A549 treated with ZK216348 at 1 μM for 4 hours (cell line): Measurements from ENCODE around the gene PRDX2. TPM values are rescaled to one million over a fixed set of nuclear protein-coding genes. Genes with fewer than 3 reads are reported as not detected.

Source experiments
- total RNA-seq: library from RNA; stranded (reverse); fragments of 200-300 nt; extraction: Qiagen RNA extraction; gene quantifications from 5 replicates; pipeline ENCODE4 v1.2.3, GENCODE V29; 2022; ENCODE audit warnings: low read depth

The PRDX2 gene
- total RNA-seq = 0.61 to 1.1 TPM (median 0.78 TPM) in 5 replicates

GRCh38 chr19:12801466-12802266 is at the start of gene PRDX2, which contains the start of gene THSD8:
PRDX2 (minus strand) TSS chr19:12801800; CDS start chr19:12801261, 539 bp downstream.
THSD8 (plus strand) TSS chr19:12802069; CDS start chr19:12802072, 3 bp downstream.

GRCh38 chr19:12838182-12838885 is 36.7 kb upstream of the PRDX2 start, which contains the start of gene MAST1:
MAST1 (plus strand) TSS chr19:12838515; CDS start chr19:12838573, 58 bp downstream.

GRCh38 chr19:12834566-12834943 is 33.0 kb upstream of the PRDX2 start, which contains the start of gene RTBDN:
RTBDN (minus strand) TSS chr19:12834579; CDS start chr19:12829979, 4,600 bp downstream.

GRCh38 chr19:12806242-12807081 is 4.9 kb upstream of the PRDX2 start, which contains the start of gene RNASEH2A:
RNASEH2A (plus strand) TSS chr19:12806584; CDS start chr19:12806674, 90 bp downstream.

GRCh38 chr19:12791345-12792050 is 10.1 kb downstream of the PRDX2 start, which contains the start of gene JUNB:
JUNB (plus strand) TSS chr19:12791486; CDS start chr19:12791772, 286 bp downstream.

GRCh38 chr19:12774588-12775555 is 26.7 kb downstream of the PRDX2 start, which contains the start of gene HOOK2:
HOOK2 (minus strand) TSS chr19:12775552; CDS start chr19:12775449, 103 bp downstream.

GRCh38 chr19:12751635-12752034 is 50.0 kb downstream of the PRDX2 start, which contains the start of gene BEST2:
BEST2 (plus strand) TSS chr19:12751791; CDS start chr19:12752593, 802 bp downstream.

Other genes with a start within 250 kb of the PRDX2 start
- gene ZNF490, start 191.0 kb downstream of the PRDX2 start, total RNA-seq = 0.49 to 1.3 TPM (median 0.65 TPM) in 5 replicates
- gene ZNF791, start 190.9 kb downstream of the PRDX2 start, total RNA-seq = 3.9 to 5.7 TPM (median 4.9 TPM) in 5 replicates
- 12.3 to 25.9 TPM (median 21.0 TPM) in 5 replicates for gene MAN2B1, start 135.1 kb downstream of the PRDX2 start, total RNA-seq
- gene WDR83, start 135.0 kb downstream of the PRDX2 start, total RNA-seq = 8.8 to 11.9 TPM (median 11.3 TPM) in 5 replicates
- 29.3 to 58.1 TPM (median 49.9 TPM) in 5 replicates for gene DHPS, start 119.9 kb downstream of the PRDX2 start, total RNA-seq
- gene GNG14, start 113.8 kb downstream of the PRDX2 start, total RNA-seq = not detected in 5 replicates
- gene FBXW9, start 105.2 kb downstream of the PRDX2 start, total RNA-seq = 7.7 to 13.8 TPM (median 12.2 TPM) in 5 replicates
- gene TNPO2, start 77.9 kb downstream of the PRDX2 start, total RNA-seq = 24.7 to 40.2 TPM (median 36.9 TPM) in 5 replicates
- 146 to 249 TPM (median 219 TPM) in 5 replicates for gene TRIR, start 67.1 kb downstream of the PRDX2 start, total RNA-seq
- 63.4 to 104 TPM (median 94.9 TPM) in 5 replicates for gene GET3, start 64.3 kb downstream of the PRDX2 start, total RNA-seq
- gene BEST2, start 50.0 kb downstream of the PRDX2 start, total RNA-seq = 0.47 to 0.85 TPM (median 0.62 TPM) in 5 replicates
- 4.5 to 14.2 TPM (median 11.1 TPM) in 5 replicates for gene HOOK2, start 26.2 kb downstream of the PRDX2 start, total RNA-seq
- gene JUNB, start 10.3 kb downstream of the PRDX2 start, total RNA-seq = 77.9 to 186 TPM (median 154 TPM) in 5 replicates
- gene THSD8, start 269 bp upstream of the PRDX2 start, total RNA-seq = 4.8 to 12.3 TPM (median 8.1 TPM) in 5 replicates
- 26.4 to 47.1 TPM (median 46.2 TPM) in 5 replicates for gene RNASEH2A, start 4.8 kb upstream of the PRDX2 start, total RNA-seq
- gene RTBDN, start 32.8 kb upstream of the PRDX2 start, total RNA-seq = 0.29 to 0.36 TPM in 2 of 5 replicates, not detected in the others
- gene MAST1, start 36.7 kb upstream of the PRDX2 start, total RNA-seq = 0.98 to 2.5 TPM (median 2.5 TPM) in 5 replicates
- 22.6 to 31.7 TPM (median 30.2 TPM) in 5 replicates for gene DNASE2, start 79.6 kb upstream of the PRDX2 start, total RNA-seq
- gene KLF1, start 85.4 kb upstream of the PRDX2 start, total RNA-seq = not detected in 5 replicates
- gene GCDH, start 89.4 kb upstream of the PRDX2 start, total RNA-seq = 7.4 to 10.3 TPM (median 9.3 TPM) in 5 replicates
- 0.29 to 1.0 TPM (median 0.84 TPM) in 4 of 5 replicates, not detected in the other for gene SYCE2, start 117.5 kb upstream of the PRDX2 start, total RNA-seq
- 51.4 to 78.1 TPM (median 75.8 TPM) in 5 replicates for gene FARSA, start 131.9 kb upstream of the PRDX2 start, total RNA-seq
- gene CALR, start 136.8 kb upstream of the PRDX2 start, total RNA-seq = 489 to 619 TPM (median 537 TPM) in 5 replicates
- gene RAD23A, start 144.1 kb upstream of the PRDX2 start, total RNA-seq = 62.0 to 88.3 TPM (median 81.0 TPM) in 5 replicates
- gene GADD45GIP1, start 155.4 kb upstream of the PRDX2 start, total RNA-seq = 28.1 to 58.3 TPM (median 54.3 TPM) in 5 replicates
- 0.08 to 0.19 TPM in 2 of 5 replicates, not detected in the others for gene DAND5, start 167.8 kb upstream of the PRDX2 start, total RNA-seq
- gene NFIX, start 193.7 kb upstream of the PRDX2 start, total RNA-seq = 2.2 to 4.9 TPM (median 4.5 TPM) in 5 replicates